ENCODE results near the gene KITLG. TPM values are rescaled to one million over a fixed set of nuclear protein-coding genes. Genes with fewer than 3 reads are reported as not detected.

KITLG gene
- total and polyA plus RNA-seq, 2 of the 8 experiments (the other 6 are each of a cell fraction or from before 2014, with no cell fraction given), result 1.3 to 7.8 TPM

GRCh38 chr12:88509347-88509746, 70.9 kb downstream of the KITLG start:
- Histone ChIP-seq H3K79me2 (ENCODE audit: control insufficient read depth in 1 of 2, insufficient read depth in 2 of 2, low read length in 2 of 2) (no peaks in the 10 kb centered on the region), H3K9ac (replicated peaks in 1 of 4; ENCODE audit: extremely low read depth in 1 of 4, low read depth in 3 of 4, low read length in 3 of 4) (no peak overlapping the region), H3K9me3 (ENCODE audit: insufficient read depth in 2 of 2, low read depth in 1 of 2, low read length in 1 of 2) (no peaks in the 10 kb centered on the region), H3K56ac (replicated peaks; ENCODE audit: insufficient read length, low read depth, low read length) (no peak overlapping the region), H3K23ac (ENCODE audit: insufficient read length) (no peak overlapping the region), H3K4me3 (ENCODE audit: extremely low read depth in 1 of 4, insufficient read depth in 2 of 4, low read depth in 3 of 4, low read length in 4 of 4) (no peak overlapping the region), H3K4me1 (replicated peaks in 1 of 4; ENCODE audit: control insufficient read depth in 3 of 4, insufficient read depth in 4 of 4, low read length in 3 of 4) (no peaks in the 10 kb centered on the region), H3K4me2 (ENCODE audit: insufficient read depth in 1 of 2, low read depth in 2 of 2, low read length in 2 of 2) (no peak overlapping the region), H2BK12ac (ENCODE audit: low read depth, low read length) (no peak overlapping the region), H2BK20ac (ENCODE audit: low read length) (no peak overlapping the region), H3K79me1 (ENCODE audit: low read depth, low read length) (no peaks in the 10 kb centered on the region), H3K23me2 (ENCODE audit: low read depth, low read length) (no peaks in the 10 kb centered on the region), H2AK5ac (ENCODE audit: low read depth, low read length) (no peak overlapping the region), H4K5ac (ENCODE audit: insufficient read length, low read depth, low read length) (no peak overlapping the region), H3K14ac (ENCODE audit: insufficient read length) (no peak overlapping the region), H3K27me3 (replicated peaks in 1 of 4; ENCODE audit: control insufficient read depth in 3 of 4, extremely low read depth in 1 of 4, insufficient read depth in 3 of 4, low read length in 3 of 4) (no peaks in the 10 kb centered on the region), H4K20me1 (replicated peaks in 1 of 2; ENCODE audit: control insufficient read depth in 1 of 2, insufficient read depth in 2 of 2, low read length in 2 of 2) (no peaks in the 10 kb centered on the region), H3K27ac (ENCODE audit: low read depth, low read length) (no peak overlapping the region), H3K18ac (ENCODE audit: extremely low read depth, low read length) (no peak overlapping the region), H3K4ac (replicated peaks; ENCODE audit: insufficient read length, low read depth, low read length) (no peak overlapping the region), H3K36me3 (ENCODE audit: control insufficient read depth in 2 of 4, insufficient read depth in 4 of 4, low read length in 3 of 4) (peaks cover 0 to 3% (median 0%) of the 10 kb centered on the region in 4 experiments; a peak in 1 of 8 replicates), H2AFZ (ENCODE audit: low read length) (no peak overlapping the region), H4K8ac (ENCODE audit: extremely low read depth, insufficient read depth, low read length) (no peak overlapping the region; the same call in 1 of the 2 replicates), H4K91ac (replicated peaks; ENCODE audit: insufficient read length, low read length) (no peak overlapping the region), H2BK5ac (ENCODE audit: low read depth, low read length) (no peak overlapping the region), H2BK15ac (ENCODE audit: low read length) (no peak overlapping the region), H2BK120ac (replicated peaks; ENCODE audit: low read depth, low read length) (no peak overlapping the region)
- DNase-seq (ENCODE audit: low read depth in 1 of 2, low spot score in 2 of 2) (no peak), FAIRE-seq (no peak)
- CTCF ChIA-PET (ENCODE audit: partially characterized antibody), result interaction anchor here (0.6 to 1.2 kb wide), 2 partner anchors 17 to 46 kb away, joined by 3 to 5 read pairs; no protein-coding TSS in a partner anchor
- POLR2A ChIA-PET (ENCODE audit: partially characterized antibody), result no interaction called here
- 88% methylated on average over 5 of the region's 5 CpGs; no CpG with 5 or more reads in 1 of the 2 experiments for WGBS, 2 experiments (ENCODE audit: extremely low coverage in 1 of 2, insufficient coverage in 1 of 2, insufficient read length in 1 of 2, insufficient replicate concordance in 2 of 2, low coverage in 1 of 2, low lambda C conversion rate in 2 of 2, missing lambda C conversion rate in 1 of 2)
- no peak for TF ChIP-seq POU5F1 (IDR thresholded peaks at IDR 0.05; ENCODE audit: low read depth, low read length)
- TF ChIP-seq CEBPB (IDR thresholded peaks at IDR 0.05; ENCODE audit: low read depth, low read length), result no peak
- TF ChIP-seq, protein P1, sequence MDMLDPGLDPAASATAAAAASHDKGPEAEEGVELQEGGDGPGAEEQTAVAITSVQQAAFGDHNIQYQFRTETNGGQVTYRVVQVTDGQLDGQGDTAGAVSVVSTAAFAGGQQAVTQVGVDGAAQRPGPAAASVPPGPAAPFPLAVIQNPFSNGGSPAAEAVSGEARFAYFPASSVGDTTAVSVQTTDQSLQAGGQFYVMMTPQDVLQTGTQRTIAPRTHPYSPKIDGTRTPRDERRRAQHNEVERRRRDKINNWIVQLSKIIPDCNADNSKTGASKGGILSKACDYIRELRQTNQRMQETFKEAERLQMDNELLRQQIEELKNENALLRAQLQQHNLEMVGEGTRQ (IDR thresholded peaks at IDR 0.05; ENCODE audit: low read length), result no peak
- no peak for TF ChIP-seq NRF1 (IDR thresholded peaks at IDR 0.05; ENCODE audit: low read depth, low read length)
- no peak for TF ChIP-seq BACH1 (IDR thresholded peaks at IDR 0.05; ENCODE audit: low read length)
- TF ChIP-seq, protein P2, sequence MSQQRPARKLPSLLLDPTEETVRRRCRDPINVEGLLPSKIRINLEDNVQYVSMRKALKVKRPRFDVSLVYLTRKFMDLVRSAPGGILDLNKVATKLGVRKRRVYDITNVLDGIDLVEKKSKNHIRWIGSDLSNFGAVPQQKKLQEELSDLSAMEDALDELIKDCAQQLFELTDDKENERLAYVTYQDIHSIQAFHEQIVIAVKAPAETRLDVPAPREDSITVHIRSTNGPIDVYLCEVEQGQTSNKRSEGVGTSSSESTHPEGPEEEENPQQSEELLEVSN (IDR thresholded peaks at IDR 0.05), result no peak
- no peak for TF ChIP-seq SIN3A (conservative IDR thresholded peaks at IDR 0.05 in 1 of 2, IDR thresholded peaks at IDR 0.05 in 1 of 2; ENCODE audit: low read depth in 1 of 2, low read length in 2 of 2)
- TF ChIP-seq JUN (IDR thresholded peaks at IDR 0.05; ENCODE audit: low read depth, low read length), result no peak
- TF ChIP-seq ASH2L (IDR thresholded peaks at IDR 0.05; ENCODE audit: low read length), result no peak
- no peak for TF ChIP-seq POLR2A (IDR thresholded peaks at IDR 0.05; ENCODE audit: control extremely low read depth in 1 of 2, low read depth in 2 of 2, low read length in 2 of 2)
- no peak for TF ChIP-seq KDM1A (IDR thresholded peaks at IDR 0.05; ENCODE audit: borderline replicate concordance, low read length)
- TF ChIP-seq SP4 (IDR thresholded peaks at IDR 0.05; ENCODE audit: low read length), result no peak
- TF ChIP-seq RNF2 (IDR thresholded peaks at IDR 0.05; ENCODE audit: borderline replicate concordance, low read depth, low read length, missing control alignments, poor library complexity, severe bottlenecking), result no peak
- no peak for TF ChIP-seq BRCA1 (IDR thresholded peaks at IDR 0.05; ENCODE audit: low read depth, low read length)
